Activated CD4-positive, CD25-positive, alpha-beta regulatory T cell treated with anti-CD3 and anti-CD28 coated beads, Interleukin-2, amount 50 U/mL, for 24 hours (primary cell): ENCODE measurements around the gene FBXO44.
A peak's percentile ranks its signal among the peaks of the same experiment; 100 is the strongest.

Experiments
- ATAC-seq, 2 donors: fragments of 150-1000 bp; cut with Tn5 transposase; one replicate each; pipeline ENCODE4 v1.10.0; 2021; ENCODE audit warnings: mild to moderate bottlenecking in 1 of 2, moderate library complexity in 1 of 2

Gene FBXO44

GRCh38 chr1:11661103-11661502 lies 6.4 kb downstream of the FBXO44 start:
- ATAC-seq = no peak

- ATAC-seq = peak; percentile 71 to 73
Observed at GRCh38 chr1:11664336-11665065, 9.8 kb downstream of the FBXO44 start.

GRCh38 chr1:11668516-11668915 lies 13.8 kb downstream of the FBXO44 start:
- ATAC-seq = no peak

GRCh38 chr1:11670747-11671146 lies 16.1 kb downstream of the FBXO44 start:
- peak in 1 of 2 donors; percentile 13 for ATAC-seq

- no peak for ATAC-seq
Observed at GRCh38 chr1:11671205-11671543, 16.5 kb downstream of the FBXO44 start.

- ATAC-seq = no peak
Observed at GRCh38 chr1:11671544-11672286, 17.0 kb downstream of the FBXO44 start.

- no peak for ATAC-seq
Observed at GRCh38 chr1:11673089-11673769, 18.6 kb downstream of the FBXO44 start.

- no peak for ATAC-seq
Observed at GRCh38 chr1:11674488-11674887, 19.8 kb downstream of the FBXO44 start.

- ATAC-seq = no peak
Observed at GRCh38 chr1:11675325-11675724, 20.6 kb downstream of the FBXO44 start.

GRCh38 chr1:11676386-11677103 lies 21.9 kb downstream of the FBXO44 start:
- no peak for ATAC-seq

- ATAC-seq = no peak
Observed at GRCh38 chr1:11678442-11678841, 23.8 kb downstream of the FBXO44 start.

GRCh38 chr1:11680270-11681070 lies 25.8 kb downstream of the FBXO44 start:
- ATAC-seq = peak; percentile 9 to 11

- peak; percentile 94 for ATAC-seq
Observed at GRCh38 chr1:11681071-11681771, 26.5 kb downstream of the FBXO44 start, which contains the start of gene MAD2L2. Gene MAD2L2 (minus strand): TSS chr1:11681148. CDS start chr1:11680601, 547 bp downstream.

GRCh38 chr1:11682287-11682771 lies 27.7 kb downstream of the FBXO44 start:
- no peak for ATAC-seq

GRCh38 chr1:11682799-11683198 lies 28.1 kb downstream of the FBXO44 start:
- no peak for ATAC-seq

- ATAC-seq = no peak
Observed at GRCh38 chr1:11684070-11684469, 29.4 kb downstream of the FBXO44 start.

- ATAC-seq = no peak
Observed at GRCh38 chr1:11685210-11685752, 30.6 kb downstream of the FBXO44 start.

GRCh38 chr1:11688506-11688905 lies 33.8 kb downstream of the FBXO44 start:
- ATAC-seq = no peak

- no peak for ATAC-seq
Observed at GRCh38 chr1:11690397-11691301, 36.0 kb downstream of the FBXO44 start.
